ENCODE data around the gene ACOXL. TPM values are rescaled to one million over a fixed set of nuclear protein-coding genes. Genes with fewer than 3 reads are reported as not detected.

The ACOXL gene
- total and polyA plus RNA-seq, 2 donors: 0.38 to 0.41 TPM

- H3K27me3 ChIP-seq (ENCODE audit: control insufficient read depth in 2 of 2, insufficient read depth in 1 of 2, low read length in 1 of 2): no peaks in the 10 kb centered on the region
- no peaks in the 10 kb centered on the region for H3K36me3 ChIP-seq (ENCODE audit: control insufficient read depth in 2 of 2, insufficient read depth in 2 of 2, low read length in 1 of 2)
- H3K4me3 ChIP-seq (ENCODE audit: low read length in 2 of 2): no peak overlapping the region
- peaks cover 0 to 3% of the 10 kb centered on the region in 2 donors for H3K9me3 ChIP-seq (ENCODE audit: control insufficient read depth in 2 of 2, insufficient read depth in 1 of 2, low read length in 1 of 2)
- no peak overlapping the region for H3K27ac ChIP-seq (ENCODE audit: low read depth in 1 of 2, low read length in 1 of 2)
- no peaks in the 10 kb centered on the region for H3K4me1 ChIP-seq (ENCODE audit: control insufficient read depth in 2 of 2, insufficient read depth in 2 of 2, low read length in 2 of 2)
- WGBS: 79% methylated on average over 3 of the region's 3 CpGs
- DNase-seq (ENCODE audit: low read depth in 6 of 9, low spot score in 9 of 9): no peak
Measured at GRCh38 chr2:110766291-110766690, 33.9 kb downstream of the ACOXL start.

GRCh38 chr2:110768591-110768990, 36.2 kb downstream of the ACOXL start:
- H3K27me3 ChIP-seq (ENCODE audit: control insufficient read depth in 2 of 2, insufficient read depth in 1 of 2, low read length in 1 of 2): peaks cover 0 to 10% of the 10 kb centered on the region in 2 donors
- no peak overlapping the region for H3K4me3 ChIP-seq (ENCODE audit: low read length in 2 of 2)
- no peaks in the 10 kb centered on the region for H3K36me3 ChIP-seq (ENCODE audit: control insufficient read depth in 2 of 2, insufficient read depth in 2 of 2, low read length in 1 of 2)
- DNase-seq (ENCODE audit: low read depth in 6 of 9, low spot score in 9 of 9): no peak
- peaks cover 0 to 6% of the 10 kb centered on the region in 2 donors for H3K4me1 ChIP-seq (ENCODE audit: control insufficient read depth in 2 of 2, insufficient read depth in 2 of 2, low read length in 2 of 2)
- H3K9me3 ChIP-seq (ENCODE audit: control insufficient read depth in 2 of 2, insufficient read depth in 1 of 2, low read length in 1 of 2): peaks cover 0 to 3% of the 10 kb centered on the region in 2 donors
- H3K27ac ChIP-seq (ENCODE audit: low read depth in 1 of 2, low read length in 1 of 2): no peak overlapping the region
- WGBS: 97% methylated on average over 10 of the region's 10 CpGs

- Histone ChIP-seq H3K27ac (ENCODE audit: low read depth in 1 of 2, low read length in 1 of 2) (peak overlapping the region in 1 of 2 donors; percentile 25), H3K27me3 (ENCODE audit: control insufficient read depth in 2 of 2, insufficient read depth in 1 of 2, low read length in 1 of 2) (peaks cover 0 to 11% of the 10 kb centered on the region in 2 donors), H3K4me3 (ENCODE audit: low read length in 2 of 2) (no peak overlapping the region), H3K4me1 (ENCODE audit: control insufficient read depth in 2 of 2, insufficient read depth in 2 of 2, low read length in 2 of 2) (peaks cover 0 to 6% of the 10 kb centered on the region in 2 donors), H3K9me3 (ENCODE audit: control insufficient read depth in 2 of 2, insufficient read depth in 1 of 2, low read length in 1 of 2) (peaks cover 0 to 3% of the 10 kb centered on the region in 2 donors), H3K36me3 (ENCODE audit: control insufficient read depth in 2 of 2, insufficient read depth in 2 of 2, low read length in 1 of 2) (no peaks in the 10 kb centered on the region)
- no peak for DNase-seq (ENCODE audit: low read depth in 6 of 9, low spot score in 9 of 9)
- 91% methylated on average over 16 of the region's 16 CpGs for WGBS
Measured at GRCh38 chr2:110770404-110770958, 38.1 kb downstream of the ACOXL start.

GRCh38 chr2:110770959-110771431, 38.6 kb downstream of the ACOXL start:
- H3K4me1 ChIP-seq (ENCODE audit: control insufficient read depth in 2 of 2, insufficient read depth in 2 of 2, low read length in 2 of 2): peaks cover 0 to 6% of the 10 kb centered on the region in 2 donors
- H3K27me3 ChIP-seq (ENCODE audit: control insufficient read depth in 2 of 2, insufficient read depth in 1 of 2, low read length in 1 of 2): peaks cover 0 to 11% of the 10 kb centered on the region in 2 donors
- 88% methylated on average over 7 of the region's 7 CpGs for WGBS
- H3K27ac ChIP-seq (ENCODE audit: low read depth in 1 of 2, low read length in 1 of 2): peak overlapping the region; percentile 10 to 25
- H3K36me3 ChIP-seq (ENCODE audit: control insufficient read depth in 2 of 2, insufficient read depth in 2 of 2, low read length in 1 of 2): no peaks in the 10 kb centered on the region
- peaks cover 0 to 3% of the 10 kb centered on the region in 2 donors for H3K9me3 ChIP-seq (ENCODE audit: control insufficient read depth in 2 of 2, insufficient read depth in 1 of 2, low read length in 1 of 2)
- H3K4me3 ChIP-seq (ENCODE audit: low read length in 2 of 2): no peak overlapping the region
- no peak for DNase-seq (ENCODE audit: low read depth in 6 of 9, low spot score in 9 of 9)

- no peaks in the 10 kb centered on the region for H3K36me3 ChIP-seq (ENCODE audit: control insufficient read depth in 2 of 2, insufficient read depth in 2 of 2, low read length in 1 of 2)
- 91% methylated on average over 5 of the region's 5 CpGs for WGBS
- H3K4me1 ChIP-seq (ENCODE audit: control insufficient read depth in 2 of 2, insufficient read depth in 2 of 2, low read length in 2 of 2): peaks cover 0 to 6% of the 10 kb centered on the region in 2 donors
- no peak overlapping the region for H3K4me3 ChIP-seq (ENCODE audit: low read length in 2 of 2)
- DNase-seq (ENCODE audit: low read depth in 6 of 9, low spot score in 9 of 9): no peak
- H3K27ac ChIP-seq (ENCODE audit: low read depth in 1 of 2, low read length in 1 of 2): no peak overlapping the region
- H3K9me3 ChIP-seq (ENCODE audit: control insufficient read depth in 2 of 2, insufficient read depth in 1 of 2, low read length in 1 of 2): no peaks in the 10 kb centered on the region
- H3K27me3 ChIP-seq (ENCODE audit: control insufficient read depth in 2 of 2, insufficient read depth in 1 of 2, low read length in 1 of 2): peaks cover 0 to 11% of the 10 kb centered on the region in 2 donors
Measured at GRCh38 chr2:110771547-110772382, 39.4 kb downstream of the ACOXL start.

GRCh38 chr2:110772383-110772755, 40.0 kb downstream of the ACOXL start:
- Histone ChIP-seq H3K4me3 (ENCODE audit: low read length in 2 of 2) (no peak overlapping the region), H3K4me1 (ENCODE audit: control insufficient read depth in 2 of 2, insufficient read depth in 2 of 2, low read length in 2 of 2) (peaks cover 0 to 6% of the 10 kb centered on the region in 2 donors), H3K36me3 (ENCODE audit: control insufficient read depth in 2 of 2, insufficient read depth in 2 of 2, low read length in 1 of 2) (no peaks in the 10 kb centered on the region), H3K9me3 (ENCODE audit: control insufficient read depth in 2 of 2, insufficient read depth in 1 of 2, low read length in 1 of 2) (no peaks in the 10 kb centered on the region), H3K27ac (ENCODE audit: low read depth in 1 of 2, low read length in 1 of 2) (no peak overlapping the region), H3K27me3 (ENCODE audit: control insufficient read depth in 2 of 2, insufficient read depth in 1 of 2, low read length in 1 of 2) (peaks cover 0 to 13% of the 10 kb centered on the region in 2 donors)
- no peak for DNase-seq (ENCODE audit: low read depth in 6 of 9, low spot score in 9 of 9)
- WGBS: 91% methylated on average over 6 of the region's 6 CpGs

- Histone ChIP-seq H3K4me3 (ENCODE audit: low read length in 2 of 2) (no peak overlapping the region), H3K36me3 (ENCODE audit: control insufficient read depth in 2 of 2, insufficient read depth in 2 of 2, low read length in 1 of 2) (no peaks in the 10 kb centered on the region), H3K27me3 (ENCODE audit: control insufficient read depth in 2 of 2, insufficient read depth in 1 of 2, low read length in 1 of 2) (peaks cover 0 to 17% of the 10 kb centered on the region in 2 donors), H3K9me3 (ENCODE audit: control insufficient read depth in 2 of 2, insufficient read depth in 1 of 2, low read length in 1 of 2) (no peaks in the 10 kb centered on the region), H3K4me1 (ENCODE audit: control insufficient read depth in 2 of 2, insufficient read depth in 2 of 2, low read length in 2 of 2) (peaks cover 0 to 6% of the 10 kb centered on the region in 2 donors), H3K27ac (ENCODE audit: low read depth in 1 of 2, low read length in 1 of 2) (no peak overlapping the region)
- WGBS: 91% methylated on average over 6 of the region's 6 CpGs
- no peak for DNase-seq (ENCODE audit: low read depth in 6 of 9, low spot score in 9 of 9)
Measured at GRCh38 chr2:110773401-110773921, 41.1 kb downstream of the ACOXL start.

- peaks cover 0 to 17% of the 10 kb centered on the region in 2 donors for H3K27me3 ChIP-seq (ENCODE audit: control insufficient read depth in 2 of 2, insufficient read depth in 1 of 2, low read length in 1 of 2)
- H3K9me3 ChIP-seq (ENCODE audit: control insufficient read depth in 2 of 2, insufficient read depth in 1 of 2, low read length in 1 of 2): no peaks in the 10 kb centered on the region
- DNase-seq (ENCODE audit: low read depth in 6 of 9, low spot score in 9 of 9): no peak
- WGBS: 97% methylated on average over 2 of the region's 2 CpGs
- H3K36me3 ChIP-seq (ENCODE audit: control insufficient read depth in 2 of 2, insufficient read depth in 2 of 2, low read length in 1 of 2): no peaks in the 10 kb centered on the region
- no peak overlapping the region for H3K4me3 ChIP-seq (ENCODE audit: low read length in 2 of 2)
- no peak overlapping the region for H3K27ac ChIP-seq (ENCODE audit: low read depth in 1 of 2, low read length in 1 of 2)
- H3K4me1 ChIP-seq (ENCODE audit: control insufficient read depth in 2 of 2, insufficient read depth in 2 of 2, low read length in 2 of 2): peaks cover 0 to 6% of the 10 kb centered on the region in 2 donors
Measured at GRCh38 chr2:110774701-110775100, 42.3 kb downstream of the ACOXL start.
